ENCODE measurements around the gene EBPL.
"Not testable (repeated sequence)": the region's sequence is repeated elsewhere in the genome, so short reads cannot be mapped to it uniquely, and the experiment has no call there.

The EBPL gene

DNA sequence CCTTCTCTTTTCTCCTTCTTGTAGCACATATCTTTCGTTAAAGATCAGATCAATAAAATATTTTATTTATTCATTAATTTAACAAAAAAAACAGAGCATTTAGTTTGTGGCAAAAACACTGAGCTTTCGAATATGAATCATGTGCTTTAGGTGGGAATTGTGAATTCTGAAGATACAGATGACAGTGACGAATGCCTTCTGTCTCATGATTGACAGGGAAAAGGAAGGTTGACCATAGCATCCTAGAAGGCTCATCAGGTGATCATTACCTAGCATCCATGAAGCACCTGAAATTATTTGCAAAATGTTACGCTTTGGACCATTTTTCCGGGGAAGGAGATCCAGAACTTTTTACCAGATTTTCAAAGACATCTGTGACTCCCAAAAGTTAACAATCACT, 59.1 kb downstream of the EBPL start:
- no peak for DNase-seq

DNA sequence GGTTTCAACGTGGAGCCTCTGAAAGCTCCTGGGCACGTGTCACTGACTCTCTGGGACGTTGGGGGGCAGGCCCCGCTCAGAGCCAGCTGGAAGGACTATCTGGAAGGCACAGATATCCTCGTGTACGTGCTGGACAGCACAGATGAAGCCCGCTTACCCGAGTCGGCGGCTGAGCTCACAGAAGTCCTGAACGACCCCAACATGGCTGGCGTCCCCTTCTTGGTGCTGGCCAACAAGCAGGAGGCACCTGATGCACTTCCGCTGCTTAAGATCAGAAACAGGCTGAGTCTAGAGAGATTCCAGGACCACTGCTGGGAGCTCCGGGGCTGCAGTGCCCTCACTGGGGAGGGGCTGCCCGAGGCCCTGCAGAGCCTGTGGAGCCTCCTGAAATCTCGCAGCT, 60.7 kb downstream of the EBPL start:
- DNase-seq = no peak

DNA sequence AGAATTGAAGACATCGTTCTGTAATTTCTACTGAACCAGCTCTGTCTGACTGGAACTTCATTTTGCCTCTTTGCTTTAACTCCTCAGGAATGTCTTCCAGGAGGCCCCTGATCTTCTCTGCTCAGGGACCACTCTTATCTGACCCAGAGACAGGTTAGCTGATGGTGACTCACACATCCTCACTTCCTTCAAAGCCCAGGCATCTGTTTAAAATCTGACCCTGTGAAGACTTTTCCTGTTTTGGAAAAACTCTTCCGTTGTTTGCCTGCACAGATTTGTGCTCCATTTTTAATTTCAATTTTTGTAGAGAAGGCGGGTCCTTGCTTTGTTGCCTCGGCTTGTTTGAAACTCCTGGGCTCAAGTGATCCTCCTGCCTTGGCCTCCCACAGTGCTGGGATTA, 61.3 kb downstream of the EBPL start:
- DNase-seq = no peak

DNA sequence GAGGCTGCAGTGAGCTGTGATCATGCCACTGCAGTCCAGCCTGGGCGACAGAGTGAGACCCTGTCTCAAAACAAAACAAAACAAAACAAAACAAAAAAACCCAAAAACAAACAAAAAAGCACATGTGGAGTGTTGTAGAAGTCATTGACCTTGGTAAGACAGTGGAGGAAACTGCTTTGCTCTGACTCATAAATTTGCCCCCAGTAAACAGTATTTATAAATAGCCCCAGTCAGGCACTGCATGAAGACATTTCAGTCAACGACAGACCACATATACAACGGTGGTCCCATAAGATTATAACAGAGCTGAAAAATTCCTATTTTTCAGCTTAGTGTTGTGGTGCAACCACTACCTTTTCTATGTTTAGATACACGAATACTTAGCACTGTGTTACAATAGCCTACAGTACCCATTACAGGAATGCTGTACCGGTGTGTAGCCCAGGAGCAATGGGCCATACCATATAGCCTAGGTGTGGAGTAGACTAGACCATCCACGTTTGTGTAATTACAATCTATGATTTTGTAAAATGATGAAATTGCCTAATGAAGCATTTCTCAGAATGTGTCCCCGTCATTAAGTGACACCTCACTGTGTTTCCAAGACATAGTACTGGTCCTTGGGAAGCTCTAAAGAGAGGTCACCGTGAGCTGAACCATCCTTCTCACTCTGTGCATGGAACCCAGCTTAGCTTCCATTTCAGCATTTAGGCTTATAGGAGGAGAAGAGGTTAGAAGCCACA, 61.9 kb downstream of the EBPL start:
- DNase-seq = no peak

DNA sequence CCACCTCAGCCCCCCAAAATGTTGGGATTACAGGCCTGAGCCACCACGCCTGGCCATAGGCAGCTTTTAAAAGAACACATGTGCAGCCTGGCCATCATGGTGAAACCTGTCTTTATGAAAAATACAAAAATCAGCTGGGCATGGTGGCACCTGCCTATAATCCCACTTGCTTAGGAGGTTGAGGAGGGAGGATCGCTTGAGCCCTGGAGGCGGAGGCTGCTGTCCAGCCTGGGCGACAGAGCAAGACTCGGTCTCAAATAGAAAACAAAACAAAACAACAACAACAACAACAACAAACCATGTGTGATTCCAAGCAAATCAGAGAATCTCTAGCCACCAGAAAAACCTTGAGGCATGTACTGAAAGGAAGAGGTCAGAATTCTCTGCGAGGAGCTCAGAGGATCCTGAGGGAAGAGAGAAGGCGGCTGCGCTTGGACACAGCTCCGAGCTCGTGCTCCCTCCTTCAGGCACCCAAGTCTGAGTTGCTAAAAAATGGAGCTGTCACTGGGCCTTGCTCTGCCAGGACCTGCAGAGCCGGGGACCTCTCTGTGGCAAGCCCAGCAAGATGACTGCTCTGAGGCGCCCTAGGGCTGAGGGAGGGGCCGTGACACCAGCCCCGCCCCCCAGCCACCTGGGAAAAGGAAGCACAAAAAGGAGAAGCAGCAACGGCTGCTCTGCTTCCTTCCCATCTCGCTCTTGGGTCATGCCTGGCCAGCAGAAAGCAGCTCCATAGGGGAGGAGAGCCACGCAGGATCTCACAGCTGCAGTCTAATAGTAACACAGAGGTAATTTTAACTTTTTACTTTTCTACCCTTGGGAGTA, 63.2 kb downstream of the EBPL start, which contains the start of gene ARL11:
Gene ARL11, plus strand, starts transcription at position 677 of the 822 bp plus-strand sequence. CDS start 1,941 bp downstream, outside the sequence.
- DNase-seq = peak; percentile 12

DNA sequence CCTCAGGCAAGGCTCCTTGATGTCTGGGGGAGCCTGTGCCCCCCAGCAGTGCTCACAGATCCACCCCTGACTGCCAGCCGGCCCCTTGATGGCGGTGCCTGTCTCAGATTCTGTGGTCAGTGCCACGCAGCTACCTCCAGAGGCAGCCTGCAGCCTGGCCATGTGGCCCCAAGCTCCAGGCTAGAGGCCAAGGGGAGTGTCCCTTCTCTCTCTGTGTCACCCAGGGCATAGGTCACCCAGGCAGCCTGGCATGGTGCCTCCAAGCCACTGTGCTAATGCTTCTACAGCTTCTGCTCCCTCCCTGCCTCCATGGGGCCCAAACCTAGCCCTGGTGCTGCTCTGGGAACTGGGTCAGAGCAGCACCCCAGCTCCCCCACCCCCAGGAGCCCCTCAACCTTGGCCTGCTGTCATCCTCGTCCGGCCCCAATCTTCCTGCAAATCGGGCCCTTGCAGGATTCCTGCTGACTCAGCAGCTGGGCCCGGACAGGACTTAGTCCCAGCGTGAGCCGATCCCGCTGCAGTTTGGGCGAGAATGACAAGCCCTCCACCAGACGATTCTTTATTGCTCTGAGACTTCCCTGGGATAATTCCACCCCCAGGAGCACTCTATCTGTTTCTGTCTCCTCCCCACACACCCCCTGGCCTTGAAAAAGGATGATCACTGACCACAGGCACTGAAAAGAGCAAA, 65.8 kb downstream of the EBPL start:
- DNase-seq = no peak

DNA sequence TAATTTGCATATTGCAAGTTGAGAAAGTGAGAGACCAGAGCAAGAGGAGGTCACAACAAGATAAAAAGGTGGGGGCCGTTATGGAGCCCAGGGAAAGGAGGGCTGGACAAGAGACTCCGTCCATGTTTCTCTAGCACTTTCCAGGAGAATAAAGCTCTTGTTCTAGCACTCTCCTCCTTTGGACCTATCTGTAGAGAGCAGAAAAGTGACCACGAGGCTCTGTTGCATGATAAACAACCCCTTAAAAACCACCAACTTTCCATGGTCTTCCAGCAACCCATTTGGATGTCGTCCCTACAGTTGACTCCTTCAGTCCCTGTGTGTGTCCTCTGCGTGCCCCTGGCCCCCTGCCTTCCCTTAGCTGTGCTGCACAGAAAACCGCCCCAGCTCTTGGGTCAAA, 67.1 kb downstream of the EBPL start:
- no peak for DNase-seq

DNA sequence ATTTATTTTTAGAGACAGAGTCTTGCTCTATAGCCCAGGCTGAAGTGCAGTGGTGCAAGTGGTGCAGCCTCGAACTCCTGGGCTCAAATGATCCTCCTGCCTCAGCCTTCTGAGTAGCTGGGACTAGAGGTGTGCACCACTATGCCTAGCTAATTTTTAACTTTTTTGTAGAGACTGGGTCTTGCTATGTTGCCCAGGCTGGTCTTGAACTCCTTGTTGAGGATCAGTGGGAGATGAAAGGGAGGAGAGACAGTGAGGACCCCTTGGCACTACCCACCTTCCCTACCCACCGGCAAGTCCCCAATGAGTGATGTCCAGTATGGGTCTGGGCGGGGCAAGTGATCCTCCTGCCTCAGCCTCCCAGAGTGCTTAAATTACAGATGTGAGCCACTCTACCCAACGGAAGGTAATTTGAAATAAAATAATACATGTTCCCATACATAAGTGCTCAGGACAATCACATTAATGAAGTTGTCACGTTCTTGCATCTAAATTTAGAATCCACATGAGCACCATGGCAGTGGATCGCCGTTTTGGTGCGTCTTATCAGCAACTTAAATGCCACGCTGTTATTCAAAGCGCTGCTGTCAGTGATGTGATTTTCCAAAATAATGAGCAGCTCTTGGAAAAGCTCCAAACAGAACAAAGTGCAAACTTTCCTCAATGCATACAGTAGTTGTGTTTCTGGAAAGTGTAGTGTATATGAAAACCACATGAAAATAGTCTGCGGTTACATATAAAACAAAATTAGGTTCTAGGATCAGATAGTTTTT, 68.9 kb downstream of the EBPL start:
- no peak for DNase-seq

DNA sequence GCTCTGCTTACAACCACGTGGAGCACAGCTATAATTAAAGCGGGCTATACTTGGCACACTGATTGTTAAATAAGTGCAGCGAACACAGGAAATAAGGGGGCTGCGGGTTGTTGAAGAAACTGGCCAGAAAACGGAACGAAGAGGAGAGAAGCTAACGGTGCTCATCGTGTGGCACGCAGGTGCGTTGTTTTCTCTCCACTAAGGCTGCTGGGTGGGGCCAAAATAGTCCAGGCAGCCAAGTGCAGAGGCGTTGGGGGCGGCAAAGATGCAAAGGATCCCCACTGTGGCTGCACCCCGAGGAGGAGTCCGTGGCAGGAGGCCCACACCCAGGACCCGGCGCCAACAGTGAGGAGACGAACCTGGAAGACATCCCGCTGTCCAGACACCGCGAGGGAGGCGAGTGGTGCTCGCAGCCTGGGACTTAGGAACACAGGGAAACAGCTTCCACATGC, 71.1 kb downstream of the EBPL start:
- no peak for DNase-seq

DNA sequence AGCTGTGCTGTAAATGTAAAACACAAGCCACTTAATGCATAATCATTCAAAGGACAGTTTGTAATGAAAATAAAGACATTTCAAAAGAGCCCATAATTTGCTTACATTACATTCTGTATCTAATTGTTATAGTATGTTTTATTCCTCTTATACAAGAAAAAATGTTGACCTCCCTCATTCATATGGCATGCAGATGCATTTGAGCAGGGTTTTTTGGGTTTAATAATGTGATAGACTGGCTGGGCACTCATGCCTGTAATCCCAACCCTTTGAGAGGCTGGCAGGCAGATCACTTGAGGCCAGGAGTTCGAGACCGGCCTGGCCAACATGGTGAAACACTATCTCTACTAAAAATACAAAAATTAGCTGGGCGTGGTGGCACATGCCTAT, 74.6 kb downstream of the EBPL start:
- DNase-seq = no peak

DNA sequence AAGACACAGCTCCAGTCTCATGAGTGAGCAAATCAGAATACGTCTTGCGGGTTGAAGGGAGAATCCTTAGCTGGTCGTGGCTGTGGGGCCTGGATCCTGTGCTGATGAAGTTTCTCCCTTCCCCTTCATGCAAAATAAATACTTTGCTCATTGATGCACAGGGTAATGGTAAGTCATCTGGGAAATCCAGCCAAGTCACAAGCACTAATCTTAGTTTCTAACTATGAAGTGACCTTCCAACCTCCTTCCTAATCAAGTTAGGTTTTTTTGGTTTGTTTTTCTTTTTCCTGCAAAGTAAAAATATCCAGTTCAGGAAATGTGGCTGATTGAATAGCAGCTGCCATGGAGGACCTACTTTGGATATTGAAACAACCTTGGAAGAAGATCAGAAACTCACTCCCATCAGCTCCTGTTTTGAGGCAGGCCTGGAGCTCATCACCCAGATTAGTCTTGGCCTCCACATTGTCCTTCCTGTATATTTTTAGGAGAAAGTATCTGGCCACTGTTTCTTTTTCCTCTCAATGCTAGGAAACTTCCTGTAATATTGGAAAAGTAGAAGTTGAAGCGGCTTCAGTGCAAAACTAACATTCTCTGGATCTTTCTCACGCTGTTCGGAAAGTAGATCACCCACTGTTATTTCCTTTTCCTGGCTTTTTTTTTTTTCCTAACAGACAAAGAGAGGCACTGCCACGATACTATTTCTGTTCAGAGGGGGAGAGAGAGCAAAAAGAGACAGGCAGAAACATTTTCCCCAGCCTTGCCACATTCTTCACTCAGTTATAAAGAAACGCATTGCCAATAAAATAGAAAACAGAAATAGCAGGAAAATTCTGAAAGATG, 75.2 kb downstream of the EBPL start:
- DNase-seq = no peak

DNA sequence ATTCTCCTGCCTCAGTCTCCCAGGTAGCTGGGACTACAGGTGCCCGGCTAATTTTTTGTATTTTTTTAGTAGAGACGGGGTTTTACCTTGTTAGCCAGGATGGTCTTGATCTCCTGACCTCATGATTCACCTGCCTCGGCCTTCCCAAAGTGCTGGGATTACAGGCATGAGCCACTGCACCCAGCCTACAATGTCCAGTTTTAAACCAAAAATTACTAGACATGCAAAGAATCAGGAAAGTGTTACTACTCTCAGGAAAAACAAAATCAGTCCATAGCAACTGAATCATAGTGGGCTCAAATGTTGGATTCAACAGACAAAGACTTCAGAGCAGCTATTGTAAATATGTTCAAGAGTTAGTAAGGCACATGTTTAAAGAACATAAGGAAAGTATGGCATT, 79.2 kb downstream of the EBPL start:
- not testable (repeated sequence) for DNase-seq

All from effector CD4-positive, alpha-beta T cell (primary cell).